NCI-H1105 treated with DMSO at 0.1 percent for 48 hours (cell line): Measurements from ENCODE around the gene PLCD3.

Experiments
- DNase-seq: peaks from one replicate; lab custom pipeline; 2025; lab: John Stamatoyannopoulos, UW

The PLCD3 gene

DNA sequence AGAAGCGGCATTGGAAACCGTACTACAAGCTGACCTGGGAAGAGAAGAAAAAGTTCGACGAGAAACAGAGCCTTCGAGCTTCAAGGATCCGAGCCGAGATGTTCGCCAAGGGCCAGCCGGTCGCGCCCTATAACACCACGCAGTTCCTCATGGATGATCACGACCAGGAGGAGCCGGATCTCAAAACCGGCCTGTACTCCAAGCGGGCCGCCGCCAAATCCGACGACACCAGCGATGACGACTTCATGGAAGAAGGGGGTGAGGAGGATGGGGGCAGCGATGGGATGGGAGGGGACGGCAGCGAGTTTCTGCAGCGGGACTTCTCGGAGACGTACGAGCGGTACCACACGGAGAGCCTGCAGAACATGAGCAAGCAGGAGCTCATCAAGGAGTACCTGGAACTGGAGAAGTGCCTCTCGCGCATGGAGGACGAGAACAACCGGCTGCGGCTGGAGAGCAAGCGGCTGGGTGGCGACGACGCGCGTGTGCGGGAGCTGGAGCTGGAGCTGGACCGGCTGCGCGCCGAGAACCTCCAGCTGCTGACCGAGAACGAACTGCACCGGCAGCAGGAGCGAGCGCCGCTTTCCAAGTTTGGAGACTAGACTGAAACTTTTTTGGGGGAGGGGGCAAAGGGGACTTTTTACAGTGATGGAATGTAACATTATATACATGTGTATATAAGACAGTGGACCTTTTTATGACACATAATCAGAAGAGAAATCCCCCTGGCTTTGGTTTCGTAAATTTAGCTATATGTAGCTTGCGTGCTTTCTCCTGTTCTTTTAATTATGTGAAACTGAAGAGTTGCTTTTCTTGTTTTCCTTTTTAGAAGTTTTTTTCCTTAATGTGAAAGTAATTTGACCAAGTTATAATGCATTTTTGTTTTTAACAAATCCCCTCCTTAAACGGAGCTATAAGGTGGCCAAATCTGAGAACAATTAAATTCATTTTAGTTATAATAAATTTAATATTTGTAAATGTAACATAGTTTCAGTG lies 17.7 kb upstream of the PLCD3 start:
- DNase-seq = peak; percentile 17

DNA sequence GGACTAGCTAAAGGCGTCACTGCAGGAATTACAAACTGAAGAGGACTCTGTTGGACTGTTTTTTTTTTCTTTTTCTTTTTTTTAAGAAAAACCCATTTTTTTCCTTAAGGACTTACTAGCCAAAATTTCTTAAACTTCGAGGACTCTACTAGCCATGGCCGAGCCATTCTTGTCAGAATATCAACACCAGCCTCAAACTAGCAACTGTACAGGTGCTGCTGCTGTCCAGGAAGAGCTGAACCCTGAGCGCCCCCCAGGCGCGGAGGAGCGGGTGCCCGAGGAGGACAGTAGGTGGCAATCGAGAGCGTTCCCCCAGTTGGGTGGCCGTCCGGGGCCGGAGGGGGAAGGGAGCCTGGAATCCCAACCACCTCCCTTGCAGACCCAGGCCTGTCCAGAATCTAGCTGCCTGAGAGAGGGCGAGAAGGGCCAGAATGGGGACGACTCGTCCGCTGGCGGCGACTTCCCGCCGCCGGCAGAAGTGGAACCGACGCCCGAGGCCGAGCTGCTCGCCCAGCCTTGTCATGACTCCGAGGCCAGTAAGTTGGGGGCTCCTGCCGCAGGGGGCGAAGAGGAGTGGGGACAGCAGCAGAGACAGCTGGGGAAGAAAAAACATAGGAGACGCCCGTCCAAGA lies 16.8 kb upstream of the PLCD3 start:
- peak; percentile 62 for DNase-seq

DNA sequence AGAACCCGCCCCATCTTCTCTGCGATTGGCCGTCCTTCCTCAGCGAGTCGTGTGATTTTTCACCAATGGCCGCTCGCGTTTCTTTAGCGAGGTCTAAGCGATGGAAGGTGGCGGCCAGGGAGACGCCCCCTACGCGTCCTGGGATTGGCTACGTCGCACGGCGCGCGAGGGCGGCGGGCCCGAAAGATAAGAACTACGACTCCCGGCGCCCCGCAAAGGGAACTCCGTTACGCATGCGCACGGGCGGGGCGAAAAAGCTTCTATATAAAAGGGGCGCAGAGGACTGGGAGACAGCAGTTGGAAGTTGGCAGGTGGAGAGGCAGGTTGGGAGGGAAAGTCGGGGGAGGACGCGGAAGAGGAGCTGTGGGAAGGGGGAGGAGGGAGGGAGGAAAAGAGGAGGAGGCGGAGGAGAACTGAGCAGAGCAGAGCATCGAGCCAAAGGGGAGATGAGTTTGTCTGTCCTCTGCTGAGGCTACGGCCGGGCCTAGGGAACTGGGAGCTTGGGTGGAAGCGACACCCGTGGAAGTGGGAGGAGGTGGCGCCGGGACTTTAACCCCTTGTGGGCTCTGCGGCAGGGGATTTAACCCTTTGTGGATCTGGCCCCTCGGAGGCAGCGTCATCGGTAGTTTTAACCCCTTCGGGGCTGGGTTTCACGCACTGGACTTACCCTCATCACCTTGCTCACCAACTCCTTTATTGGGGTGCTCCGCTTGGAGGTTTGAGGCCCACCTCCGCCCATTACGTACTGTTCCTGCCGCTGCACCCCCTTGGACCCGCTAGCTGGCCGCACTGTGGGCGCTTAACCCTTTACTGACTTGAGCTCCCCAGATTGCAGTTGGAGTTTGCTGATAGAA lies 16.1 kb upstream of the PLCD3 start, which contains the start of gene HEXIM1:
TSS of gene HEXIM1 (plus strand) at position 293 of the 854 bp plus-strand sequence. CDS start 716 bp downstream, outside the sequence.
- peak; percentile 98 for DNase-seq

DNA sequence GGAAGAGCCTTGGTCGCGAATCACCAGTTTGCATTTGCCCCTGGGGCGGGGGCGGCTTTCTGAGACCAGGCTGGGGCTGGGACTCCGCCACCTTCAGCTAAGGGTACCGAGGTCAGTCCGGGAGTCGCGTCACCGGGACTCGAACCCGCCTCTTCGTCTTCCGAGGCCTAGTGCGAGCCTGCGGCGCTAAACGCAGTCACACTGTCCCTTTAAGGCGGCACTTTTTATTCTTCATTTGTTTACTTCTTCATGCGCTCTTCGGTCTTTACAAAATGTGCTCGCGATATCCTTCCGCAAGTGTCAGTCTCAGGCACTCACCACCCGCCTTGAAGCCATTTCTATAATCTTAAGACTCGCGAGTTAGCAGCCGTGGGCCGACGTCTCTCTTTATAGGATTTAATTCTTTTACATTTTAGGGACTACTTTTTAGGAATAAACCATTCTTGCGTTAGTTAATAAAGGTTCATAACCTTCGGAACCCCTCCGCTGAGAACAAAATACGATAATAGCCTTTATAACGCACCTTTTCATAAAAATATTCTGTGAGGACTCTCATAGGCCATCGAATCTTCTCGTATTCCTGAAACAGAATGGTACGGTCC lies 15.4 kb upstream of the PLCD3 start:
- DNase-seq = peak; percentile 94

DNA sequence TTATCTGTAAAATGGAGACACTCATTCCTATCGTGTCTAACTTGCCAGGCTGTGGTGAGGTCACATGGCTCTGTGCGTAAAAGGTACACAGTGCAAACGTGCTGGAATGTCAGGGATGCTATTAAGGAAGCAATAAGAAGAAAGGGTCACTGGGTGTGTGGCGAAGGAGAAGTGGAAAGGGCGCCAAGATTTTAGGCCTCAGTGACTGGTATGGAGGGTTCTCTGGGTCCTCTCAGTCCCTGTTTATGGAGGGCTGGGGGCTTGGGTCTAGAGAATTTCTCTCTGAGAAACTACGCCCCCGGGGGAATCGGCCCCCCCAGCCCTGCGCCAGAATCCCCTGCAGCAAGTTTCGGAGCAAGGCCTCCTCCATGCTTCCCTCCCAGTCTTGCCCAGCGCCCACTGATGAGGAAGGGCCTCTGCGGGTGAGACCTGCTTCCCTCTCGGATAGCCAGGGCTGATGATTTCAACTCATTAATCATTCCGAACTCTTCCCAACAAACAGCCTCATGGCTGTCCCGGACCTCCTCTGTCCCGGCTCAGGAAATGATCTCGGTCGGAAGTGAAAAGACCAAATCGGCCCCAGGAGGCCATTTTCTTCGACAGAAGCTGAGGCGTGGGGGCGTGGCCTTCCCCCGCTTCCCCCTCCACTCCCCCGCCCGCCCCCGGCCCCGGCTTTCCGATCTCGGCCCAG lies 14.7 kb upstream of the PLCD3 start:
- peak; percentile 76 for DNase-seq

- no peak for DNase-seq
These were observed 14.2 kb upstream of the PLCD3 start for GRCh38 chr17:45146592-45146889.

GRCh38 chr17:45146166-45146565 lies 13.9 kb upstream of the PLCD3 start:
- no peak for DNase-seq

GRCh38 chr17:45145035-45145389 lies 12.7 kb upstream of the PLCD3 start:
- no peak for DNase-seq

DNA sequence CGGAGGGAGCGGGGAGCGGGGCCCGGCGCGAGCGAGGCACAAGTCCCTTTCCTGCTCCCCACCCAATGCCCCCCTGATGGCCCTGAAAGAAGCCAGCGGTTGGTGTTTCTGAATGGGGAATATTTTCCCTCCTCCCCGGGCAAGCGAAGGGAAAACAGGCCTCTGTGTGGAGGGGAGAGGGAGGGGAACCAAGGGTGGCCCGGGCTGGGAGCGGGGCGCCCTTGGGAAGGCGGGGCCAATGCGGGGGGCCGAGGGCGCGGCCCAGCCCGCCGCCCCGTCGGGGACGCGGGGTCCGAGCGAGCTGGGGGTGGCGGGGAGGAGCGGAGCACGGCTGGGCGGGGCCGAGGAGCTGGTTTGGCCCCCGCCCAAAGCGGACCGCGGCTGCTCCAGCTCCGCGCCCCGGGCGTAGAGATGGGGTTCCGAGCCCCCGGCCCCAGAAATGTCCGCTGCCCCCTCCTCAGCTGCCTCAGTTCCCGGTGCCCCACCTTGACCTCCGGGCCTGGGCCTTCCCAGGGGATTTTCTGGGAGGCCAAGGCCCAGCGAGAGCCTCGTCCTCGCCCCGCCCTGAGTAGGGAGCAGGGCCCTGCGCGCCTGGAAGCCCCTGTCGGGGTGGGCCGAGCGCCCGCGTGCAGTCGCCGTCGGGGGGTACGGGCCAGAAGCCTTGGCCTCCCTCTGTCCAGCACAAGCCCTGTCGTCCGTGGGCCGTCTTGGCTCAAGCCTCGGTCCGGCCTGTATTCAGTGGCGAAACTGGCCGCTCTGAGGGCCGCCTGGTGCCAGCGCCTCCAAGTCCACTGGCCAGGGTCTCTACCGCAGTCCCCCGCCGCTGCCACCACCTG lies 12.1 kb upstream of the PLCD3 start:
- no peak for DNase-seq

- DNase-seq = no peak
These were observed 11.5 kb upstream of the PLCD3 start for GRCh38 chr17:45143767-45144198.

GRCh38 chr17:45143094-45143670 lies 10.9 kb upstream of the PLCD3 start:
- DNase-seq = no peak

DNA sequence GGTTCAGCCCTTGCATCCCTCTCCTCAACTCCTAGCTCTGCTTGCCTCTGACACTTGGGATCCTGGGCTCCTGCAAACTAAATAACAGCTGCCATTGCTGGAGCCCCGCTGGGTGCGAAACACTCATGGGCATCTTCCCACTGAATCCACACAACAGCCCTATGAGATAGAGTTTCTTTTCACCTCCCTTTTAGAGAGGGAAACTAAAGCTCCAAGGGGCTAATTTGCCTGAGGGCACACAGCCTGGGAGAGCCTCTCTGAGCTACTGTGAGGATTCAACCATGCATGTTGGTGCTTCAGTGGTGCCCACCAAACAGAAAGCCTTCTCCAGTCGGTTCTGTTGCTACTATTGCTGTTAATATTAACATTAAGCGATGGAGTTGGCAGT lies 7.2 kb upstream of the PLCD3 start:
- no peak for DNase-seq

- DNase-seq = no peak
These were observed 6.7 kb upstream of the PLCD3 start for GRCh38 chr17:45138911-45139532.

DNA sequence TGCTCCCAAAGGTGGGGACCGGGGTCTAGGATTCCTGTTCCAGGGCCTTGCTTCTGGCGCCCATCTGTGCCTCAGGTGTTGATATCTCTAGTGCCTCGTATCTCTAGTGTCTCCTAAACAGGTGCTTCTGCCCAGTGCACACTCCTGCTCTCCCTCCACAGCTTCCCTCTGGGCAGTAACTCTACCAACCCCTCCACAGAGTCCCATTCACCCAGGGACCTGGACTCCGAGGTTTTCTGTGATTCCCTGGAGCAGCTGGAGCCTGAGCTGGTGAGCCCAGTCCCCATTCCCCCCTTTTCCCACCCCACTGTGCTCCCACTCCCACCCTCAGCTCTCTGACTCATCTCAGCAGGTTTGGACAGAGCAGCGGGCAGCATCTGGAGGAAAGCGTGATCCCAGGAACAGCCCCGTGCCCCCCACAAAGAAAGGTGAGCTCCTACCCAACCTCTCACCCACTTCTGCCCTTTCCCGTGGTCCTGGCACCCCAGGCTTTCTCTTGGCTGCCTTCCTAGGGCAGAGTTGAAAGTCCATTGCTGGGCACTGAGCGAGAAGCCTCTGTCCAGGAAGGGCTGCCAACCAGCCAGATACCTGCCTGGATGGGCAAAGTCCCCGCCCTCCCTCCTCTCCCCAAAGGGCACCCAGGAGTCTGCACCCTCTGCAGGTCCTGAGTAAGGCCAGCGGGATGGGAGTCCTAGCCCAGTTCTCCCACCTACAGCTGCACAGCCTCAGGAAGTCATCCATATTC lies 5.4 kb upstream of the PLCD3 start:
- no peak for DNase-seq

- DNase-seq = no peak
These were observed 4.7 kb upstream of the PLCD3 start for GRCh38 chr17:45136846-45137560.

- DNase-seq = no peak
These were observed 3.9 kb upstream of the PLCD3 start for GRCh38 chr17:45135978-45136791.

- peak; percentile 93 for DNase-seq
These were observed 3.1 kb upstream of the PLCD3 start, which contains the start of gene ACBD4 for GRCh38 chr17:45135192-45135977. Gene ACBD4 (plus strand): TSS chr17:45135687. CDS start chr17:45136145, 458 bp downstream.
